Dermis lymphatic vessel endothelial cell (primary cell): ENCODE measurements around the gene LYPD8. TPM values are rescaled to one million over a fixed set of nuclear protein-coding genes. Genes with fewer than 3 reads are reported as not detected.

Source experiments
- total RNA-seq: library from RNA; depleted of rRNA; stranded (reverse); fragments of >200 nt; gene quantifications from 2 replicates; pipeline ENCODE4 v1.2.1, GENCODE V29; 2014

LYPD8 gene
- not detected in 2 replicates for total RNA-seq

GRCh38 chr1:248755517-248755916 lies at the start of gene LYPD8:
Gene LYPD8, minus strand, starts transcription at chr1:248755759. Its CDS starts 4,678 bp downstream, at chr1:248751081.

GRCh38 chr1:248702714-248703113 lies 52.8 kb downstream of the LYPD8 start, which contains the start of gene OR14I1:
Gene OR14I1, minus strand, starts transcription at chr1:248702766.

Other genes starting within 250 kb of the LYPD8 start
- not detected in 2 replicates for gene OR2G6, start 247.7 kb downstream of the LYPD8 start, total RNA-seq
- gene OR2T29, start 193.0 kb downstream of the LYPD8 start, total RNA-seq, result not detected in 2 replicates
- not detected in 2 replicates for gene OR2T34, start 181.0 kb downstream of the LYPD8 start, total RNA-seq
- gene OR2T10, start 158.1 kb downstream of the LYPD8 start, total RNA-seq, result not detected in 2 replicates
- gene OR2T11, start 120.7 kb downstream of the LYPD8 start, total RNA-seq, result not detected in 2 replicates
- gene OR2T35, start 110.5 kb downstream of the LYPD8 start, total RNA-seq, result not detected in 2 replicates
- not detected in 2 replicates for gene OR2T27, start 100.2 kb downstream of the LYPD8 start, total RNA-seq
- not detected in 2 replicates for gene OR14I1, start 53.0 kb downstream of the LYPD8 start, total RNA-seq
- gene SH3BP5L, start 70.2 kb upstream of the LYPD8 start, total RNA-seq, result 19.4 and 19.6 TPM in 2 replicates
- 14.3 and 17.2 TPM in 2 replicates for gene ZNF672, start 82.5 kb upstream of the LYPD8 start, total RNA-seq
- gene ZNF692, start 103.3 kb upstream of the LYPD8 start, total RNA-seq, result 4.3 and 7.2 TPM in 2 replicates
- gene PGBD2, start 150.5 kb upstream of the LYPD8 start, total RNA-seq, result 7.5 and 10.7 TPM in 2 replicates